Fibroblast of villous mesenchyme (primary cell): ENCODE results near the gene PGBD2. TPM values are rescaled to one million over a fixed set of nuclear protein-coding genes. Genes with fewer than 3 reads are reported as not detected.

Experiments
- DNase-seq: peaks from one replicate; pipeline ENCODE4 v3.0.0-alpha.2; 2010; ENCODE audit warnings: low read depth
- H3K4me3 ChIP-seq: 2 replicates; pipeline ENCODE4 v1.5.1; 2011; ENCODE audit warnings: low read depth, mild to moderate bottlenecking, low read length
- CTCF ChIP-seq: IDR thresholded peaks from 2 replicates; pipeline ENCODE4 v1.5.1; 2012; ENCODE audit warnings: low read depth, mild to moderate bottlenecking, low read length; ENCODE audit not compliant: insufficient read depth
- total RNA-seq: library from RNA; depleted of rRNA; stranded (reverse); fragments of >200 nt; gene quantifications from 2 replicates; pipeline ENCODE4 v1.2.3, GENCODE V29; 2012

The PGBD2 gene
- total RNA-seq, 1 donor = 7.8 TPM

DNA sequence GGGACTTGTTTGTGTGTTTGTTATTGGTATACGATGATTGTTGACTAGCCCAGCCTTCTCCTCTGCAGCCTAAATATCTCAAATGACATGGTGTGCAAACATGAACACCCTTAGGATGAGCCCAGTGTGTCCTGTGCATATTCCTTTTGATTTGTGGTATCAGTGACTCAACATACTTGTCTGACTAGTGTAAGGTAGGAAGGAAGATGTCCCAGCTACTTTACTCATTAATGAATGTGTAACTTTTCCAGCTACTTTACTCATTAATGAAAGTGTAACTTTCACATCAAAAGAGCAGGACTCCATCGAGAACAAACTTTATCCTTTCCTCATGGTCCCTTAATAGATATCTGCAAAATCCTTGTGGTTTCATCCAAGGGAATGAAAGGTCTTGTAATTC, 44.4 kb upstream of the PGBD2 start:
- no peak overlapping the region for H3K4me3 ChIP-seq
- TF ChIP-seq CTCF = no peak
- no peak for DNase-seq

GRCh38 chr1:248862695-248862997, 43.4 kb upstream of the PGBD2 start:
- DNase-seq = no peak
- no peak for TF ChIP-seq CTCF
- peak overlapping the region; percentile 69 for H3K4me3 ChIP-seq

DNA sequence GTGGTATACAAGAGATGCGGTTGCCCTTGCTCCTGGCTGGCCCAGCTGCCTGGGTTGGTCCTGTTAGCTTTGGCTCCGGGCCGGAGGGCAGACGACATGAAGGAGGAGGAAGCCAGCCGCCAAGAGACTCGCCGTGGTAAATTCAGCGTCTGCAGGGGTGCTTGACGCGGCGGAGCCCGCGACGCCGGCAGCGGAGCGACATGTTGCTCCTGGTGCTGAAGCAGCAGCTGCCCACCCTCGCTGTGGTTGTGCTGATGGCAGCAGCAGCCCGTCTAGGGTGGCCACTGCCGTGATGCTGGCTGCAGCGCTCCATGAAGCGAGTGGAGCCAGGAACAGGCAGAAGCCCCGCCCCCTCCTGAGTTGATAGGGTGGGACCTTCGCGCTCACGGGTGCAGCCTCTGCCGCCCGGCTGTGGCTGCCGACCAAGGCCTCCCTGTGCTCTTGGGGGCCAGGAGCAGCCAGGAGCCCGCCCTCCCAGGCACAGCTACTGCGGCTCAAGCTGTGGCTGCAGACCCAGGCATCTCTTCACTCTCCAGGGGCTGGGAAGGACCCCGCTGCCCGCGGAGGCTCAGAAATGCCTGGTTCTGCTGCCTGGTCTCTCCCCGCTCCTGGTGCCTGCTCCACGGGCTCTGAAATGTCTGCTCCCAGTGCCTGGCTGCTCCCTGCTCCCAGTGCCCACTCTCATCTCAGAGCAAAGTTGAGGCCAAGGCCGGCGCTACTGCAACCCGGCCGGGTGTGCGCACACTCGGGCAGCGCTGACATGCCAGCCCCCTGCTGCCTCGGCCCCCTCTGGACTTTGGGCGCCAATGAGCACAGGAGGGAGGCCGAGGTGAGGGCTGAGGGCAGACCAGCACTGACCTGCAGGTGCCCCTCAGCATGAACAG, 42.8 kb upstream of the PGBD2 start:
- H3K4me3 ChIP-seq = peak overlapping the region; percentile 69
- DNase-seq = peak; percentile 67
- TF ChIP-seq CTCF = no peak

DNA sequence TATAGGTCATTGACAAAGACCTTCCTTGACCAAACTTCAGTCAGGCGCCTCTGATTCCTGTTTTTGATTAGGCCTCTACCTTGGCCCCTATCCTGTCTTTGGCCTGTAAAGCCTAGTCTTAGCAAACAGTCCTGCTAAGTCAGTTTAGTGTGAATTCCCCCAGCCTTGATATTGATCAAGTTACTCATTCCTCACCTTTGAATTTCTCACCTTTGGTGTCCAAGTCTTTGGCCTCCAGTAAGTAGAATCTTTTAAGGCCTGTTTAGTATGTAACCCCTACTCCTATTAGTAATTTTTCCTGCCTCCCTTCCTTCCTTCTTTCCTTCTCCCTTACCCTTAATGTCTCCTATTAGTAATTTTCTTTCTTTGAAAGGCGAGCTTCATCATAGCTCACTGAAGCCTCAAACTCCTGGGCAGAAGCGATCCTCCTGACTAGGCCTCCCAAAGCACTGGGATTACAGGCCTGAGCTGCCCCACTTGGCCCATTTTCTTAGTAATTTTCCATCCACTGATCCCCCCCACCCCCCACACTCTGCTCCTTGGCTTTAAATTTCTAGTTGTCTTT, 34.1 kb upstream of the PGBD2 start:
- H3K4me3 ChIP-seq = peak overlapping the region; percentile 93

DNA sequence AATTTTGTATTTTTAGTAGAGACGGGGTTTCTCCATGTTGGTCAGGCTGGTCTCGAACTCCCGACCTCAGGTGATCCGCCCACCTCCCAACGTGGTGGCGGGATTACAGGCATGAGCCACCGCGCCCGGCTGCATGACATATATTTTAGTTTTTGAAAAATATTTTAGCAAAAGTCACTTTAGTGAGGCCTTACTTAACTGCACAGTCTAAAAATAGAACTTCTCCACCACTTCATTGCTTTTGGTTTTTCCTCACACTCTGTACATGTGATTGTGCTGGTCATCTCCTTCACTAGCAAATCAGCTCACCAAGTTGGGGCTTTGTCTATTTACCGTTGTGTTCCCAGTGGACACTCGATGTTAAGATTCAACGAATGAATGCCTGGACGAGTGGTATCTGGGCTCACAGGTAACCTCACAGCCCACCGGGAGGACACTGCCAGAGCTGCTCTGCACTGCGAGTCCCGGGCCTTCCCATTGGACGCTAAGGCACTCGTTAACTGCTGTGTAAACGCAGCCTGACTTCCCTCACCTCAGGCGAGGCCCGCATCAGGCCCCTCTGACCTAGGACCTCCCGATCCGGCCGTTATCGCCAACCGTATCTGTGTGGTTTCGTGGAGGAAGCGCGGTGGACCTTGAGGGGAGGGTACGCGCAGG, 33.2 kb upstream of the PGBD2 start:
- peak overlapping the region; percentile 93 for H3K4me3 ChIP-seq
- DNase-seq = peak; percentile 77
- TF ChIP-seq CTCF = no peak

More for the DNA sequence above, 34.1 kb upstream of the PGBD2 start:
- no peak for TF ChIP-seq CTCF
- no peak for DNase-seq

GRCh38 chr1:248873409-248873992, 32.5 kb upstream of the PGBD2 start:
- TF ChIP-seq CTCF = no peak
- peak; percentile 97 for DNase-seq
- H3K4me3 ChIP-seq = peak overlapping the region; percentile 93
